Spleen (tissue), 13 donors: ENCODE data around the gene ADAMTS14. TPM values are rescaled to one million over a fixed set of nuclear protein-coding genes. Genes with fewer than 3 reads are reported as not detected.
A peak's percentile ranks its signal among the peaks of the same experiment; 100 is the strongest.

Source experiments
- DNase-seq: peaks from one replicate; pipeline ENCODE4 v3.0.0-alpha.2; 2020
- H3K27ac ChIP-seq, 8 donors: fragments of 200-600 bp; sonication (generic) in 7 of 8; 1 replicate in 4 of 8; 2 replicates in 4 of 8; pipeline versions ENCODE4 v1.5.0 to v1.8.0; 2016 to 2021; ENCODE audit warnings: inconsistent platforms in 4 of 8, mild to moderate bottlenecking in 4 of 8, moderate library complexity in 1 of 8
- H3K27me3 ChIP-seq, 7 donors: fragments of 200-600 bp; sonication (generic) in 6 of 7; replicated peaks in 1 of 7; 1 replicate in 4 of 7; 2 replicates in 3 of 7; pipeline versions ENCODE4 v1.5.0 to v1.8.0; 2016 to 2021; ENCODE audit warnings: inconsistent platforms in 3 of 7, mild to moderate bottlenecking in 1 of 7
- H3K36me3 ChIP-seq, 6 donors: fragments of 200-600 bp; sonication (generic) in 5 of 6; 1 replicate in 4 of 6; 2 replicates in 2 of 6; pipeline versions ENCODE4 v1.5.0 to v1.8.0; 2016 to 2021; ENCODE audit warnings: inconsistent platforms in 2 of 6
- H3K4me1 ChIP-seq, 6 donors: fragments of 200-600 bp; sonication (generic) in 5 of 6; 1 replicate in 3 of 6; 2 replicates in 3 of 6; pipeline versions ENCODE4 v1.5.0 to v1.8.0; 2016 to 2021; ENCODE audit warnings: inconsistent platforms in 3 of 6
- H3K4me3 ChIP-seq, 8 donors: fragments of 200-600 bp; sonication (generic) in 7 of 8; 1 replicate in 4 of 8; 2 replicates in 4 of 8; pipeline versions ENCODE4 v1.5.0 to v1.8.0; 2016 to 2021; ENCODE audit warnings: inconsistent platforms in 4 of 8, mild to moderate bottlenecking in 4 of 8, moderate library complexity in 2 of 8
- H3K9me3 ChIP-seq, 8 donors: fragments of 200-600 bp; sonication (generic) in 7 of 8; 1 replicate in 4 of 8; 2 replicates in 4 of 8; pipeline versions ENCODE4 v1.5.0 to v1.8.0; 2016 to 2021; ENCODE audit warnings: inconsistent platforms in 4 of 8
- POLR2A ChIP-seq, 3 donors: fragments of 450-650 bp; IDR thresholded peaks; one replicate each; pipeline ENCODE4 v1.5.1; 2017; ENCODE audit warnings: antibody characterized with exemption in 3 of 3, mild to moderate bottlenecking in 1 of 3
- POLR2AphosphoS5 ChIP-seq, 3 donors: sonication (generic); formaldehyde crosslinking; IDR thresholded peaks; one replicate each; pipeline ENCODE4 v1.5.1; 2017; ENCODE audit warnings: antibody characterized with exemption in 3 of 3
- WGBS, 5 donors: extraction: QIAGEN DNeasy Blood & Tissue Kit in 3 of 5; methylation state at CpG; one replicate each; pipeline versions ENCODE4 v1.1.5 to v1.1.7; 2013 to 2018; 5-methylcytosine and 5-hydroxymethylcytosine counted together
- intact Hi-C: fragments of 100-400 bp; cut with DNase I; formaldehyde crosslinking; loops from one replicate; pipeline ENCODE4 v1.15.0; 2023; ENCODE audit warnings: low total_unique reads
- long read RNA-seq, 2 donors: transcript quantifications; one replicate each; lab custom pipeline, GENCODE V29; 2026
- polyA plus RNA-seq, 3 donors: library from polyadenylated mRNA; stranded (reverse); fragments of 200-250 nt; gene quantifications; one replicate each; pipeline ENCODE4 v1.2.1, GENCODE V29; 2013
- total RNA-seq, 7 donors: library from RNA; depleted of rRNA in 3 of 7; stranded (reverse); fragments of >200 nt in 3 of 7; fragmentation: NEBNext Ultra II Directional in 4 of 7; extraction: Animal tissue kit (Norgen Biotek cat#: 25700) in 4 of 7; gene quantifications; one replicate each; pipeline versions ENCODE4 v1.1.0 to v1.2.1, GENCODE V29; 2016 to 2021
- TF ChIP-seq, protein P1 (sequence below), 11 experiments: fragments of 200-600 bp in 7 of 11; fragments of 450-650 bp in 4 of 11; sonication (generic) in 4 of 11; IDR thresholded peaks in 8 of 11; conservative IDR thresholded peaks in 3 of 11; 1 replicate in 7 of 11; 2 replicates in 4 of 11; pipeline versions ENCODE4 v1.4.0 to v1.8.0; 2016 to 2021; ENCODE audit warnings: antibody characterized with exemption in 11 of 11, inconsistent platforms in 4 of 11, mild to moderate bottlenecking in 1 of 11
- donor health status: healthy with polysubstance abuse.
- donor health status: DM: no; HTN: no; CAD: no; lungs with moderate emphysema.
- donor health status: DM: no; HTN: no; CAD: no.
- donor health status: Bipolar disorder and iron deficiency.
- donor health status: healthy.
- donor health status: DM: no; HTN: no; CAD: no.
- donor health status: DM: yes; HTN: yes; CAD: no.

The ADAMTS14 gene
- total RNA-seq (1 to 10 TPM in 1 of 7 donors, under 1 TPM in 6; 0.09 to 1.2 (median 0.46) TPM), polyA plus RNA-seq (under 1 TPM; 0.26 to 0.39 (median 0.32) TPM)
- long read RNA-seq, donor 1, result 0 reads
- long read RNA-seq, donor 2, result 0 reads

DNA sequence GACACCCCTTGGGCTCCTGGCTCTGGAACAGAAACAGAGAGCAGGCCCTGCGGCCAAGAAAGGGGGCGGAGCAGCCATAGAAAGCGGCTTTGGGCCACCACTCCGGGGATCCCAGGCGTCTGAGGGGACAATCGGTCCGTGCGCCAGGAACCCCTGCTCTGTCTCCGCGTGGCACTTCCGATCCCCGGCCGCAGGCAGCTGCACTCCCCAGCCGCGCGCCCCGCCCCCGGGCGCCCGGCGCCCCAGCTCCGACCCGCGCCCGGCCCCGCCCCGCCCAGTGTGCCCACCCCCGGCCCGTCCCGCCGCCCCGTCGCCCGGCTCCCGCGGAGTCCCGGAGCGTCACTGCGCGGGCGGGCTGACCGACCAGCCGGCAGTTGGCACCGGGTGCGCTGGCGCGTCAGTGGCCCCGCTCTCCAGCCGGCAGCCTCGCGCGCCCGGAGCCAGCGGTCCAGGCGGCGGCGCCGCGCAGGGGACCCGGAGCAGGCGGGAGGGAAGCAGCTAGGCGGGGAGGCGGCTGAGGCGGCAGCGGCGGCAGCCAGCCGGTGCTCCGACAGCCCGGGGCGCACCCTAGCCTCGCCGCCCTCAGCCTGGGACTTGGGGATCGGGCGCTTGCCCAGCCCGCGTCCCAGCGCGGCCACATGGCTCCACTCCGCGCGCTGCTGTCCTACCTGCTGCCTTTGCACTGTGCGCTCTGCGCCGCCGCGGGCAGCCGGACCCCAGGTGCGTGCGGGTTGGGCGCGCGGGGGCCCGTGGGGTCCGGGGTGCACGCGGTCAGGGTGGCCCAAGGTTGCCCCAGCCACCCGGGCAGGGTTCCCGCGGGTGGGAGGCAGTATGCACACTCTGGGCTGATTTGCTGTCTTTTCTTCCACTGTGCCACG, at the start of gene ADAMTS14:
Gene ADAMTS14, plus strand, starts transcription at position 342 of the 878 bp plus-strand sequence. Its CDS starts 297 bp downstream, at position 639.
- peak within 1 kb of the TSS in 7 of 8 donors; percentile 14 to 66 (median 27) for H3K4me3 ChIP-seq
- H3K27me3 ChIP-seq, result peaks cover 0 to 59% (median 23%) of the 10 kb centered on the region in 7 donors
- DNase-seq, result peak; percentile 73
- no peak within 1 kb of the TSS for H3K27ac ChIP-seq
- peaks cover 0 to 24% (median 10%) of the 10 kb centered on the region in 6 donors for H3K4me1 ChIP-seq
- H3K36me3 ChIP-seq, result no peaks in the 10 kb centered on the region
- no peak for TF ChIP-seq POLR2AphosphoS5 (IDR thresholded peaks at IDR 0.05)
- TF ChIP-seq, protein P1, sequence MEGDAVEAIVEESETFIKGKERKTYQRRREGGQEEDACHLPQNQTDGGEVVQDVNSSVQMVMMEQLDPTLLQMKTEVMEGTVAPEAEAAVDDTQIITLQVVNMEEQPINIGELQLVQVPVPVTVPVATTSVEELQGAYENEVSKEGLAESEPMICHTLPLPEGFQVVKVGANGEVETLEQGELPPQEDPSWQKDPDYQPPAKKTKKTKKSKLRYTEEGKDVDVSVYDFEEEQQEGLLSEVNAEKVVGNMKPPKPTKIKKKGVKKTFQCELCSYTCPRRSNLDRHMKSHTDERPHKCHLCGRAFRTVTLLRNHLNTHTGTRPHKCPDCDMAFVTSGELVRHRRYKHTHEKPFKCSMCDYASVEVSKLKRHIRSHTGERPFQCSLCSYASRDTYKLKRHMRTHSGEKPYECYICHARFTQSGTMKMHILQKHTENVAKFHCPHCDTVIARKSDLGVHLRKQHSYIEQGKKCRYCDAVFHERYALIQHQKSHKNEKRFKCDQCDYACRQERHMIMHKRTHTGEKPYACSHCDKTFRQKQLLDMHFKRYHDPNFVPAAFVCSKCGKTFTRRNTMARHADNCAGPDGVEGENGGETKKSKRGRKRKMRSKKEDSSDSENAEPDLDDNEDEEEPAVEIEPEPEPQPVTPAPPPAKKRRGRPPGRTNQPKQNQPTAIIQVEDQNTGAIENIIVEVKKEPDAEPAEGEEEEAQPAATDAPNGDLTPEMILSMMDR (IDR thresholded peaks at IDR 0.05 in 8 of 11, conservative IDR thresholded peaks at IDR 0.05 in 3 of 11), result no peak
- no peak for TF ChIP-seq POLR2A (IDR thresholded peaks at IDR 0.05)
- 3 to 4% (median 4%) methylated on average over 37 to 100 of the region's 100 CpGs for WGBS, 5 donors
- peaks cover 0 to 4% (median 0%) of the 10 kb centered on the region in 8 donors for H3K9me3 ChIP-seq
- intact Hi-C loops, result no loop called here

DNA sequence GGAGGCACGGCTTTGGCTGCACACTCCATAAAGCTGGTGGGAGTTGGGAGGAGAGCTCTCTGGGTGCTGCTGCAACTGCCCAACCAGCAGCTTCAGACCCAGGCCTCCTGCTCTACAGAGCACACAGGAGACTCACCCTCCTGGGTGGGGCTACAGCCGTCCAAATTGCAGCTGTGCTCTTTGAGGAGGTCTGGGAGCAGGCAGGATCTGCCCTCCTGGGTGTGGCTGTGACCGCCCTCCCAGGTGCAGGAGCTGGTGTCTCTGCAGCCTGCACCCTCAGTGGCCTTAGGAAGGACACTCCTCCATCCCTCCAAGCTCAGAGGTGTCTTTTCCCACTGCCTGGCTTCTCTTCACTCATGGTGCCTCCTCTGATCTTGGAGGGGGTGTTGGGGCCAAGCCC, 49.8 kb upstream of the ADAMTS14 start:
- intact Hi-C loops, result no loop called here
- WGBS, 5 donors, result 77 to 97% (median 90%) methylated on average over 3 of the region's 3 CpGs; no CpG with 5 or more reads in 1 of the 5 donors
- DNase-seq, result no peak
- no peaks in the 10 kb centered on the region for H3K27me3 ChIP-seq
- no peaks in the 10 kb centered on the region for H3K36me3 ChIP-seq
- no peak overlapping the region for H3K27ac ChIP-seq
- no peaks in the 10 kb centered on the region for H3K4me1 ChIP-seq
- no peak for TF ChIP-seq POLR2AphosphoS5 (IDR thresholded peaks at IDR 0.05)
- TF ChIP-seq, protein P1 (IDR thresholded peaks at IDR 0.05 in 8 of 11, conservative IDR thresholded peaks at IDR 0.05 in 3 of 11), result no peak
- no peak for TF ChIP-seq POLR2A (IDR thresholded peaks at IDR 0.05)
- peaks cover 0 to 39% (median 25%) of the 10 kb centered on the region in 8 donors for H3K9me3 ChIP-seq
- H3K4me3 ChIP-seq, result no peak overlapping the region

- intact Hi-C loops, result no loop called here
- peaks cover 0 to 46% (median 30%) of the 10 kb centered on the region in 8 donors for H3K9me3 ChIP-seq
- TF ChIP-seq POLR2A (IDR thresholded peaks at IDR 0.05), result no peak
- H3K27ac ChIP-seq, result no peak overlapping the region
- no peaks in the 10 kb centered on the region for H3K36me3 ChIP-seq
- H3K4me1 ChIP-seq, result no peaks in the 10 kb centered on the region
- no peaks in the 10 kb centered on the region for H3K27me3 ChIP-seq
- no peak for DNase-seq
- H3K4me3 ChIP-seq, result no peak overlapping the region
- WGBS, 5 donors, result 77 to 94% (median 81%) methylated on average over 2 to 3 of the region's 3 CpGs
Observed at GRCh38 chr10:70622981-70623844, 49.1 kb upstream of the ADAMTS14 start.

DNA sequence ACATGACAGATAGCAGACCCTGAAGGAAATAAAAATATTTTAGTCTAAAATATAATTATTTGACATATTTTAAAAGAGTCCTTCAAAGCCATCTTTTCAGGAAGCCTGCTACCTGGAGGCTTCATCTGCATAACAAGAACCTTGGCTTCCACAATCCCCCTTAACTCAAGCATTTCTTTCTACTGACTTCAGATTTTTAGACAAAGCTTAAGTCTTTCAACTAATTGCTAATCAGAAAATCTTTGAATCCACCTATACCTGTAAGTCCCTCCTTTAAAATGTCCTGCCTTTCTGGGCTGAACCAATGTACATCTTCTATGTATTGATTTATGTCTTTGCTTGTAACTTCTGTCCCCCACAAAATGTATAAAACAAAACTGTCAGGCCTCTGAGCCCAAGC, 46.2 kb upstream of the ADAMTS14 start:
- Histone ChIP-seq H3K27ac (no peak overlapping the region), H3K4me3 (no peak overlapping the region), H3K9me3 (peaks cover 0 to 48% (median 27%) of the 10 kb centered on the region in 8 donors), H3K36me3 (no peaks in the 10 kb centered on the region), H3K27me3 (no peaks in the 10 kb centered on the region), H3K4me1 (no peaks in the 10 kb centered on the region)
- DNase-seq, result no peak
- intact Hi-C loops, result no loop called here
- TF ChIP-seq, protein P1 (IDR thresholded peaks at IDR 0.05 in 8 of 11, conservative IDR thresholded peaks at IDR 0.05 in 3 of 11), result no peak
- TF ChIP-seq POLR2AphosphoS5 (IDR thresholded peaks at IDR 0.05) (no peak), POLR2A (IDR thresholded peaks at IDR 0.05) (no peak)
